ENCODE results near the gene ZNF189. TPM values are rescaled to one million over a fixed set of nuclear protein-coding genes. Genes with fewer than 3 reads are reported as not detected.

The ZNF189 gene
- total RNA-seq, 6 donors from 2014 or later: 10.4 to 25.1 (median 13.4) TPM

Small RNA genes lying within 50 kb of the gene (small RNA-seq; reads per million reads assigned to genes)
- 0 reads per million in 4 donors for gene AL353621.2

Other genes starting within 250 kb of the ZNF189 start
- gene BAAT, start 13.8 kb upstream of the ZNF189 start, total RNA-seq: 1 to 10 TPM in 2 of 6 donors, not detected in 4; 1.7 to 3.3 TPM
- gene MRPL50, start 233 bp upstream of the ZNF189 start, total RNA-seq: 10 to 100 TPM in 2 of 6 donors, 1 to 10 TPM in 4; 3.9 to 13.4 (median 9.2) TPM
- gene ALDOB, start 36.9 kb downstream of the ZNF189 start, total RNA-seq: 1 to 10 TPM in 2 of 6 donors, not detected in 4; 1.3 to 1.8 TPM
- gene RNF20, start 135.0 kb downstream of the ZNF189 start, total RNA-seq: 10 to 100 TPM; 12.2 to 45.6 (median 29.6) TPM
- not detected for gene PPP3R2, start 196.1 kb downstream of the ZNF189 start, total RNA-seq